Neuronal stem cell (in vitro differentiated cells): ENCODE results near the gene FGGY.

Experiments used
- DNase-seq: peaks from one replicate; pipeline ENCODE4 v3.0.0-alpha.2; 2013; ENCODE audit warnings: low spot score
- H2AFZ ChIP-seq: one replicate; pipeline ENCODE4 v1.6.1; 2013; ENCODE audit warnings: mild to moderate bottlenecking, low read length, inconsistent platforms
- H2AK5ac ChIP-seq: 2 replicates; pipeline ENCODE4 v1.6.1; 2013; ENCODE audit warnings: low read depth, mild to moderate bottlenecking, inconsistent platforms, low read length, moderate library complexity, mixed read lengths
- H2BK120ac ChIP-seq: 2 replicates; pipeline ENCODE4 v1.6.1; 2013; ENCODE audit warnings: low read depth, mild to moderate bottlenecking, inconsistent platforms, low read length, moderate library complexity, mixed read lengths
- H2BK12ac ChIP-seq: one replicate; pipeline ENCODE4 v1.6.1; 2013; ENCODE audit warnings: low read length, inconsistent platforms
- H2BK15ac ChIP-seq: 2 replicates; pipeline ENCODE4 v1.6.1; 2013; ENCODE audit warnings: mild to moderate bottlenecking, low read length, inconsistent platforms, mixed read lengths
- H2BK5ac ChIP-seq: one replicate; pipeline ENCODE4 v1.6.1; 2013; ENCODE audit warnings: inconsistent platforms, mild to moderate bottlenecking, low read length, moderate library complexity
- H3K14ac ChIP-seq: one replicate; pipeline ENCODE4 v1.6.1; 2013; ENCODE audit warnings: low read length, inconsistent platforms
- H3K18ac ChIP-seq: 2 replicates; pipeline ENCODE4 v1.6.1; 2013; ENCODE audit warnings: low read length, inconsistent platforms
- H3K23ac ChIP-seq: 2 replicates; pipeline ENCODE4 v1.6.1; 2013; ENCODE audit warnings: low read depth, mild to moderate bottlenecking, mixed read lengths, low read length, inconsistent platforms; ENCODE audit not compliant: poor library complexity
- H3K27ac ChIP-seq: replicated peaks from 3 replicates; pipeline ENCODE4 v1.5.1; 2013; ENCODE audit warnings: low read length, inconsistent platforms
- H3K27me3 ChIP-seq, 3 experiments: 2 replicates each; pipeline ENCODE4 v1.6.1; 2013; ENCODE audit warnings: low read length in 3 of 3, mild to moderate bottlenecking in 2 of 3, inconsistent platforms in 1 of 3, low read depth in 1 of 3, mixed read lengths in 1 of 3, moderate library complexity in 1 of 3; ENCODE audit not compliant: control insufficient read depth in 3 of 3, insufficient read depth in 3 of 3
- H3K36me3 ChIP-seq, 2 donors: replicated peaks in 1 of 2; 2 replicates each; pipeline ENCODE4 v1.6.1; 2013; ENCODE audit warnings: low read length in 2 of 2; ENCODE audit not compliant: control insufficient read depth in 2 of 2, insufficient read depth in 2 of 2
- H3K4ac ChIP-seq: 2 replicates; pipeline ENCODE4 v1.6.1; 2013; ENCODE audit warnings: inconsistent platforms, mild to moderate bottlenecking, low read length, moderate library complexity
- H3K4me1 ChIP-seq, 2 donors: 1 replicate in 1 of 2; 2 replicates in 1 of 2; pipeline ENCODE4 v1.6.1; 2013; ENCODE audit warnings: low read length in 2 of 2, low read depth in 1 of 2; ENCODE audit not compliant: control insufficient read depth in 2 of 2, insufficient read depth in 1 of 2
- H3K4me2 ChIP-seq: one replicate; pipeline ENCODE4 v1.6.1; 2013; ENCODE audit warnings: mild to moderate bottlenecking, low read length, inconsistent platforms; ENCODE audit not compliant: insufficient read depth, poor library complexity, severe bottlenecking
- H3K4me3 ChIP-seq, 2 donors: 2 replicates each; pipeline ENCODE4 v1.5.1; 2013; ENCODE audit warnings: low read length in 2 of 2, mild to moderate bottlenecking in 2 of 2, inconsistent platforms in 1 of 2, moderate library complexity in 1 of 2
- H3K79me1 ChIP-seq: one replicate; pipeline ENCODE4 v1.6.1; 2013; ENCODE audit warnings: low read depth, mild to moderate bottlenecking, inconsistent platforms, low read length, moderate library complexity
- H3K9ac ChIP-seq: one replicate; pipeline ENCODE4 v1.6.1; 2013; ENCODE audit warnings: mild to moderate bottlenecking, low read depth, low read length, inconsistent platforms; ENCODE audit not compliant: poor library complexity
- H3K9me3 ChIP-seq, 2 donors: replicated peaks in 1 of 2; 2 replicates each; pipeline versions ENCODE3 to v1.6.1; 2013; ENCODE audit warnings: low read length in 2 of 2, mild to moderate bottlenecking in 2 of 2, inconsistent platforms in 1 of 2, low read depth in 1 of 2, mixed read lengths in 1 of 2, moderate library complexity in 1 of 2; ENCODE audit not compliant: control insufficient read depth in 2 of 2, insufficient read depth in 1 of 2
- H4K8ac ChIP-seq: one replicate; pipeline ENCODE4 v1.6.1; 2013; ENCODE audit warnings: low read depth, mild to moderate bottlenecking, inconsistent platforms, low read length, moderate library complexity
- H4K91ac ChIP-seq: one replicate; pipeline ENCODE4 v1.6.1; 2013; ENCODE audit warnings: low read length, low read depth, mild to moderate bottlenecking, inconsistent platforms; ENCODE audit not compliant: poor library complexity
- WGBS, 2 donors: extraction: QIAGEN DNeasy Blood & Tissue Kit; methylation state at CpG; one replicate each; pipeline ENCODE4 v1.1.7; 2013; ENCODE audit warnings: missing lambda C conversion rate in 2 of 2, mixed read lengths in 1 of 2; ENCODE audit not compliant: insufficient read length in 2 of 2, insufficient replicate concordance in 1 of 2; ENCODE audit errors: extremely low coverage in 2 of 2; 5-methylcytosine and 5-hydroxymethylcytosine counted together

FGGY gene

DNA sequence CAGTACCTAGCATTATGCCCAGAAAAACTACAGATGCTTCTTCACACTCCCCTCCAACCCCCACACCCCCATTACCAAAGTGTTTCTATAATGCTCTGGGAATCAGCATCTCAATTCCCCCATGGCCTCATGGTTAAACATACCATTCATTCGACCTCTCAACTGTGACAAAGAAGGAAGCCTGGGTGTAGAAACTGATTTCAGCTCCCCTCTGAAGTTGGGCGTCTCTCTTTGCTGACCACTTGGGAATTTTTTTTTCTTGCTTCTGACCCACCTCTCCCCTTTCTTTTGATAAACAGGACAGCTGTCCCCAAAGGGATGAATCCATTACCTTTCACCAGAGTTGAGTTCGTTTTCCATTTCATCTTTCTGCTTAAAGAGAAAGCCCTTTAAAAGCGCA, 401.5 kb downstream of the FGGY start:
- Histone ChIP-seq H3K4ac (no peak overlapping the region), H3K18ac (no peak overlapping the region), H3K79me1 (no peaks in the 10 kb centered on the region), H2BK120ac (no peak overlapping the region), H3K27ac (no peak overlapping the region), H3K9me3 (no peaks in the 10 kb centered on the region), H3K36me3 (no peaks in the 10 kb centered on the region), H2AK5ac (no peak overlapping the region), H2AFZ (no peak overlapping the region), H3K23ac (no peak overlapping the region), H3K4me3 (no peak overlapping the region), H3K4me1 (peaks cover 3 to 25% of the 10 kb centered on the region in 2 donors), H2BK15ac (no peak overlapping the region), H2BK5ac (no peak overlapping the region), H4K8ac (no peak overlapping the region), H2BK12ac (no peak overlapping the region), H3K14ac (no peak overlapping the region), H4K91ac (no peak overlapping the region), H3K27me3 (no peaks in the 10 kb centered on the region), H3K9ac (no peak overlapping the region), H3K4me2 (no peak overlapping the region)
- whole genome bisulfite sequencing, 2 donors, result no CpG with 5 or more reads among the region's 4 CpGs
- DNase-seq, result no peak

DNA sequence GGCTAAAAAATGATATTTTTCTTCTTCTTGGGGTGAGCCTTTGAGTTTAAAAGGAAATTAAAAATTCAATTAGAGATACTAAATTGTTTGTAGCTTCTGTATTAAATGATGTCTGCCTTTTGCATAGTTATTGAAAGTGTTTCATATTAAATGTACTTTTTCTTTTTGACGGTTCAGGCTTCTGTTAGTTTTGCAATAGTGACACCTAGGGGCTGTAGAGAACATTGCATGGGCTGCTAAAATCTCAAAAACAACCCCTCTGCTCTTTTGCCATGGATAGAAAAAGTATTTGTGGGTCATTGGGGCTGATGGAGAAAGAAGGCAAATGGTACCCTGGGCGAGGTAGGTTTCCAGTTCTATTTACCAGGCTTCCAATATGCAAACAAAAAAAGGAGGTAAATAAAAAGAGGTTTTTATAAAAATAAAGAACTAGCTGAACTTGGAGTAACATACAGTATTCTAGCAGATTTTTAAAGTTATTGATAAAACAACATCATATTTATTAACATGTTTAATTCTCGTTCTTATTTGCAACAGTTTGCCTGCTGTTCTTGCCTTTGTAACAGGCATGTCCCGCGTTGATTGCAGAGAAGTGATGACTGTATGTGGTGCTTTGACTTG, 402.4 kb downstream of the FGGY start:
- no peak for DNase-seq
- Histone ChIP-seq H3K23ac (no peak overlapping the region), H2BK5ac (no peak overlapping the region), H2BK12ac (no peak overlapping the region), H4K8ac (no peak overlapping the region), H3K27ac (no peak overlapping the region), H3K4ac (no peak overlapping the region), H3K18ac (no peak overlapping the region), H3K4me3 (no peak overlapping the region), H3K36me3 (no peaks in the 10 kb centered on the region), H3K4me1 (peaks cover 3 to 28% of the 10 kb centered on the region in 2 donors), H3K9ac (no peak overlapping the region), H2AK5ac (no peak overlapping the region), H3K9me3 (no peaks in the 10 kb centered on the region), H3K79me1 (no peaks in the 10 kb centered on the region), H2BK120ac (no peak overlapping the region), H4K91ac (no peak overlapping the region), H2BK15ac (no peak overlapping the region), H3K27me3 (no peaks in the 10 kb centered on the region), H3K4me2 (no peak overlapping the region), H3K14ac (no peak overlapping the region), H2AFZ (no peak overlapping the region)
- whole genome bisulfite sequencing, 2 donors, result no CpG with 5 or more reads among the region's 5 CpGs

DNA sequence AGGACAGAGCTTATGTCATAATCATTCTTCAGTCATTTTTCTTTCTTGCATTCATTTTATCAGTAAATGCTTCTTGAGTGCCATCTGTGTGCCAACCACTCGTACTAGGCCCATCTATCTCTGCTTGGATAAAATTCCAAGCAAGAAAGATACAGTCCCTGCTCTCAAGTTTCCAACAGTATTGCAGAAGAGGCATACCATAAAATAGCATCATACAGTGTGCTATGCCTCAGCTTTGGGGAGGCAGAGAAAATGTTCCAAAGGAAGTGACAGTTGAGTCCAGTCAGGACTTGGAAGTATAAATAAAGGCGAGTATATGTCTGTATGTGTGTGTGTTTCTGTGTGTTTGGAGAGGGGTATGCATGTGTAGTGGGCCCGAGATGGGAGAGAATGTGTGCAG, 404.5 kb downstream of the FGGY start:
- H3K4me1 ChIP-seq, result peaks cover 3 to 31% of the 10 kb centered on the region in 2 donors
- H3K4me2 ChIP-seq, result no peak overlapping the region
- no peaks in the 10 kb centered on the region for H3K36me3 ChIP-seq
- no peak overlapping the region for H3K4ac ChIP-seq
- no peak overlapping the region for H2AK5ac ChIP-seq
- H3K23ac ChIP-seq, result no peak overlapping the region
- no CpG with 5 or more reads among the region's 3 CpGs for WGBS, 2 donors
- no peak overlapping the region for H4K8ac ChIP-seq
- no peak overlapping the region for H2BK15ac ChIP-seq
- no peaks in the 10 kb centered on the region for H3K79me1 ChIP-seq
- no peak overlapping the region for H3K18ac ChIP-seq
- H3K27ac ChIP-seq, result no peak overlapping the region
- H2AFZ ChIP-seq, result no peak overlapping the region
- no peak overlapping the region for H2BK120ac ChIP-seq
- no peak overlapping the region for H3K14ac ChIP-seq
- no peak overlapping the region for H4K91ac ChIP-seq
- H3K9me3 ChIP-seq, result no peaks in the 10 kb centered on the region
- no peak overlapping the region for H2BK5ac ChIP-seq
- no peak overlapping the region for H3K9ac ChIP-seq
- no peak for DNase-seq
- no peaks in the 10 kb centered on the region for H3K27me3 ChIP-seq
- no peak overlapping the region for H2BK12ac ChIP-seq
- no peak overlapping the region for H3K4me3 ChIP-seq

DNA sequence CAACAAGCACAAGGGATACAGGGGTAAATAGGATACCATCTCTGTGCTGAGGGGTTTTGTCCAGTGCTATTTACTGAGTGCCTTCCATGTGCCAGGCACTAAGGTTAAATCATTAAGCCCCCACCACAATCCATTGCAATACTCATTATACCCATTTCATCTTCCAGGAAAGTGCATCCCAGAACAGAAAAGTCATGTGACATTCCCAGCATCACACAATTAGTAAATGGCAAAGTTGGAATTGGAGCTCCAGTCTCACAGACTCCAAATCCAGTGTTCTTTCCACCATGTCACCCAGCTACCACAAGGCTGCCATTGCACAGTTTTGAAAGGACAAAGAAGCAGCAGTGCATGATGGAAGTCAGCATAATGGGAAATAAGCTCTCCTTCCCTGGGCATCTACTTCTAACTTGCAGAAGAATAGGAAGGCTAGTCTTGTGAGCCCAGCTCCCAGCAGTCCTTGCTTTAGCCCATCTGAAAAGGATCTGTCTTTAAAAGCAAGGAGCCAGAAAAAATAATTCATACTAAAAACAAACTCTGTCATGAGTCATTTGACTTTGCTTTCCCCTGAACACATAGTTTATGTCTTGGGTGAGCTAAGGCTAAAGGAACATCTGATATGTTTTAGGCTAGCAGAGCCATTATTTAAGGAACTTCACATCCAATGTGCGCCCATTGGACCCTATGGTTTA, 406.5 kb downstream of the FGGY start:
- no peak overlapping the region for H2AFZ ChIP-seq
- no peak overlapping the region for H4K8ac ChIP-seq
- H3K9ac ChIP-seq, result no peak overlapping the region
- no peak overlapping the region for H2BK5ac ChIP-seq
- no peaks in the 10 kb centered on the region for H3K79me1 ChIP-seq
- H3K9me3 ChIP-seq, result no peaks in the 10 kb centered on the region
- H3K27me3 ChIP-seq, result no peaks in the 10 kb centered on the region
- H3K4me3 ChIP-seq, result no peak overlapping the region
- no peak overlapping the region for H3K4ac ChIP-seq
- no CpG with 5 or more reads among the region's 1 CpG for WGBS, 2 donors
- H3K23ac ChIP-seq, result no peak overlapping the region
- H3K4me1 ChIP-seq, result peaks cover 0 to 30% of the 10 kb centered on the region in 2 donors
- H2BK120ac ChIP-seq, result no peak overlapping the region
- H3K18ac ChIP-seq, result no peak overlapping the region
- H3K14ac ChIP-seq, result no peak overlapping the region
- no peak overlapping the region for H3K4me2 ChIP-seq
- H2BK15ac ChIP-seq, result no peak overlapping the region
- H2BK12ac ChIP-seq, result no peak overlapping the region
- no peak overlapping the region for H2AK5ac ChIP-seq
- H3K27ac ChIP-seq, result no peak overlapping the region
- DNase-seq, result no peak
- no peak overlapping the region for H4K91ac ChIP-seq
- H3K36me3 ChIP-seq, result no peaks in the 10 kb centered on the region
